ENCODE results near the gene NT5C2.

GRCh38 chr10:103105462-103105861, 87.6 kb downstream of the NT5C2 start:
- TF ChIP-seq EZH2 (IDR thresholded peaks at IDR 0.05): no peak
- TF ChIP-seq POLR2AphosphoS5 (IDR thresholded peaks at IDR 0.05; ENCODE audit: borderline replicate concordance, low read depth, low read length): no peak

All from SK-N-MC (cell line).